ENCODE data around the gene SIK3. TPM values are rescaled to one million over a fixed set of nuclear protein-coding genes. Genes with fewer than 3 reads are reported as not detected.
"Not testable (repeated sequence)": the region's sequence is repeated elsewhere in the genome, so short reads cannot be mapped to it uniquely, and the experiment has no call there.

Gene SIK3
- total RNA-seq, 1 experiment from 2014 or later: 9.2 TPM

DNA sequence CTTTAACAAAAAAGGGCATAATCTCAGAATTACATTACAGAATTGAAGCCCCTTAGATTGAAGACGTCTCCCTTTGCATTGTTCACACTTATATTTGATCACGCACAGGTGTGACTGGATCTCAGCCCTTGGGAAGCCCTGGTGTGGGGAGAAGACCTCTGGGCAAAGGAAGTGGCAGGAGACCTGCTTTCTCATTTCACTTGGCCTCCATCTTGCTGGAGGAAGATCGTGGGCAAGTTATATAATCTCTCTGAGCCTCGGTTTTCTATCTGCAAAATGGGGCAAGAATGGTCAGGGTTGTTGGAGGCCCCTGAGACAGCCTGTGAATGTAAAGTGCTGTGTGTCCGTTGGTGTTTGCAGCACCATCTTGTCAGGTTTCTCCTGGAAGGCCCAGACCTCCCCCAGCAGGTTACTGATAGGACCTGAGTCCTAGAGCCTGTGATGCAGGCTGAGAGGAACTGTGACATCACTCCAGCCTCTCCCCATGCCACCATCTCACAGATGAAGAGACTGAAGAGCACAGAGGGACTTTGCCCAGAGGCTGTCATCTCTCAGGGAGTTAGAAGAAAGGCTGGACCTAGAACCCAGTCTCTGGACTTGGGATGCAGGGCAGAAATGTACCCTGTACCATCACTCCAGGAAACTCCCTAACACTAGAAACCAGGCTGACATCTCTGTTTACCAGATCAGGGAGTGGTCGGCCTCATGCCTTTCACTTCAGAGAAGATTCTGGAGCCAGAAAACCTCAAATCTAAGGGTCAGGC, 259.7 kb downstream of the SIK3 start:
- in situ Hi-C loops (cut with HindIII; ENCODE audit: low pct_unique_long_range_greater_than_20kb, low sequenced_read_pairs): no loop called here
- DNase-seq (ENCODE audit: low read depth, low spot score): no peak

DNA sequence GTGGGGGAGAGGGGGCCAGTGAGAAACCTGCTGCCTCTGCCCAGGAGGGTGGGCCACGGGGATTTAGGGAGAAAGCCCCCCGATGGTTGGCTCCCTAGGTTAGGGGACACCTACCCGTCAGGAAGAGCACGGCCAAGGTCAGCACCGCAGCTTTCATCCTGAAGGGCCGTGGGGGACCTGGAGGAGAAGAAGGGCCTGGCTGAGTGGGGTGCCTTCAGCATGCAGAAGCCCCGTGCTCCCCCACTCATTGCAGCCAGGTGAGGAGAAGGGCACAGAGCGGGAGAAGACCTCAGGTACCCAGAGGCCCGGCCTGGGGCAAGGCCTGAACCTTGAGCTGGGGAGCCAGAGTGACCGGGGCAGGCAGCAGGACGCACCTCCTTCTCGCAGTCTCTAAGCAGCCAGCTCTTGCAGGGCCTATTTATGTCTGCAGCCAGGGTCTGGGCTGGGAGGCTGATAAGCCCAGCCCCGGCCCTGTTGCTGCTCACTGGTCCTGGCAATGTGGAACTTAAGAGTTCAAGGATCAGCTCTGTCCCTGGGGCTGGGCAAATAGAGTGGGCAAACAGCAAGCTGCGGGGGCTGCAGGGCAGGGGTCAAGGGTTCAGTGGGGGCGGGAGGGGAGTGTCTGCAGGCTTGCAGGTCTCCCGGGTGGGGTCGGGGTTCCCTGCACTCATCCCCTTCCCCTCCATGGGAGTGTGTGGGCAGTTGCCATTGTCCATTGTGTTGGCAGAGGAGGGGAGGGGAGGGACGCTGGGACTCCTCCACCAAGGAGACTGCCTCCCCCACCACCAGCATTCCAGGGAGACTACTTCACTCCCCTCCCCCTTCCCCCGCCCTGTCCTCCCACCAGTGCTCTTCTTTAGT, 260.8 kb downstream of the SIK3 start, which contains the start of gene APOA1:
Gene APOA1 (minus strand): TSS at position 392 of the 861 bp plus-strand sequence. CDS start 235 bp downstream, at position 157.
- no peak for DNase-seq (ENCODE audit: low read depth, low spot score)

DNA sequence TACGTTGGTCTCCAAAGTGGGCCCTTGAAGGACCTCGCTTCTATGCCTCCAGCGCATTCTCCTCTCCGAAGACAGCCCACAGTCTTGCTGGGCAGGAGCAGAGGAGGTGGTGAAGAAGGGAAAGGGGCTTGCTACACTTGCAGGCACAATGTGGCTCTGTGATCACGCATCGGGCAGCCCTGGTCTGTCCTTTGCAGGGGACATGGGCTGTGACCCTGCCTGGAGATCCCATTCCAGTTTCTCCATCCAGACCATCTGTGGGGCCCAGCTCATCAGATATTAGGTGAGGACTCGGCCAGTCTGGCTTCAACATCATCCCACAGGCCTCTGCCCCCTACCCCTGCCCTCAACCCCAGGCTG, 261.6 kb downstream of the SIK3 start:
- no peak for DNase-seq (ENCODE audit: low read depth, low spot score)
- in situ Hi-C loops (cut with HindIII; ENCODE audit: low pct_unique_long_range_greater_than_20kb, low sequenced_read_pairs): no loop called here

More for the DNA sequence above, 260.8 kb downstream of the SIK3 start, which contains the start of gene APOA1:
- in situ Hi-C loops (cut with HindIII; ENCODE audit: low pct_unique_long_range_greater_than_20kb, low sequenced_read_pairs): no loop called here

DNA sequence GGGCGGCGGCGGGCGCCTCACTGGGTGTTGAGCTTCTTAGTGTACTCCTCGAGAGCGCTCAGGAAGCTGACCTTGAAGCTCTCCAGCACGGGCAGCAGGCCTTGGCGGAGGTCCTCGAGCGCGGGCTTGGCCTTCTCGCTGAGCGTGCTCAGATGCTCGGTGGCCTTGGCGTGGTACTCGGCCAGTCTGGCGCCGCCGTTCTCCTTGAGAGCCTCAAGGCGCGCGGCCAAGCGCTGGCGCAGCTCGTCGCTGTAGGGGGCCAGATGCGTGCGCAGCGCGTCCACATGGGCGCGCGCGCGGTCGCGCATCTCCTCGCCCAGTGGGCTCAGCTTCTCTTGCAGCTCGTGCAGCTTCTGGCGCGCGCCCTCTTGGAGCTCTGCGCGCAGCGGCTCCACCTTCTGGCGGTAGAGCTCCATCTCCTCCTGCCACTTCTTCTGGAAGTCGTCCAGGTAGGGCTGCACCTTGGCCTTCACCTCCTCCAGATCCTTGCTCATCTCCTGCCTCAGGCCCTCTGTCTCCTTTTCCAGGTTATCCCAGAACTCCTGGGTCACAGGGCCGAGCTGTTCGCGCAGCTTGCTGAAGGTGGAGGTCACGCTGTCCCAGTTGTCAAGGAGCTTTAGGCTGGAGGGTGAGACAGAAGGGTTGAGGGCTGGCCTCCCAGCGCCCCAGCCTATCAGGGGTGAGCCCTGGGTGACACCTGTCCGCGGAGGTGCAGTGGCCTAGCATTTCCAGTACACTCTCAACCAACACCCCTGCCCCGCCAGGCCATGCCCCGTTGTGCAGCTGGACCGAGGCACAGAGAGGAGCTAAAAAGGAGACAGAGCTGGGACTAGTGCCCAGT, 262.2 kb downstream of the SIK3 start:
- peak; percentile 85 for DNase-seq (ENCODE audit: low read depth, low spot score)
- in situ Hi-C loops (cut with HindIII; ENCODE audit: low pct_unique_long_range_greater_than_20kb, low sequenced_read_pairs): no loop called here

DNA sequence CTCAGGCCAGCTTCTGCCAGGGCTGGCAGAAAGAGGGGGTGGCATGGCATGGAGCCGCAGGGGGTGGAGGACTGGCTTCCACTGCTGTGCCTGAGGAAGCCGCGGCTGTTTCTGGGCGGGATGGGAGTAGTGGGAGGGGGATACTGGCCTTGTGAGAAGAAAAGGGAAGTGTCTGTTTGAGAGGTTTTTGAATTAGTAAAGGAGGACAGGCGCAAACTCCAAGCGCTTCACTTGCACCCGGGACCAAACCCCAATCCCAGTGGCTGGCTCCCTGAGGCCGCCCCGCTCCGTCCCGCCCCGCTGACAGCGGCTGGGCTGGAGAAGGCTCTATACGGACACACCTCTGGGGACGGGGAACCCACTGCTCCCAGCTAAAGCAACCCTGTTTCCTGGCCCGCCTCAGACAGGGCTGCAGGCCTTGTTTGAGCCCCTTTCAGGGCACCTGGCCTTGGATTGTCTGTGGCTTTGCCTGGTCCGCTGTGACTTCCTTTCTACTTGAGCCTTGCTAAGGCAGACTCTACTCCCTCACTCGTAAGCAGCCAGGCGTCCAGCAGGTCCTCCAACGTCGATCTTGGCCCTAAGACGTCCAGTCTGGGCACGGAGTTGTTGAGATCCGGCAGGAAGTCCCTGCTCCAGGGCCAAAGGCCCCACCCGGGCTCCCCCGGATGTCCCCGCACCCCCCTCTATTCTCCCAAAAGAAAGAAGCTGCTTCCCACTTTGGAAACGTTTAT, 263.0 kb downstream of the SIK3 start:
- in situ Hi-C loops (cut with HindIII; ENCODE audit: low pct_unique_long_range_greater_than_20kb, low sequenced_read_pairs): no loop called here
- DNase-seq (ENCODE audit: low read depth, low spot score): no peak

DNA sequence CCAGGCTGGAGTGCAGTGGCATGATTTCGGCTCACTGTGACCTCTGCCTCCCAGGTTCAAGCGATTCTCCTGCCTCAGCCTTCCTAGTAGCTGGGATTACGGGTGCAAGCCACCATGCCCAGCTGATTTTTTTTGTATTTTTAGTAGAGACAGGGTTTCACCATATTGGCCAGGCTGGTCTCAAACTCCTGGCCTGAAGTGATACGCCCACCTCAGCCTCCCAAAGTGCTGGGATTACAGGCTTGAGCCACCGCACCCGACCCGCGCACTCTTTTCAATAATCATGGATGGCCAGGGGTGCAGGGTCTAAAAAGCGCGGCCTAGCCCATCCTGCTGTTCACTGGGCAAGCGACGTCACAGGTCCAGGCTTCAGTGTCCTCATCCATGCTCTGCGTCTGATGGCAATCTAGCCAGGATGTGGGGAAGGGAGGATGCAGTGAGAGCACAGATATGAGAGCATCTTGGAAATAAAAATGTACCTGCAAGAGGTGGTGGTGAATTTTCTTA, 263.6 kb downstream of the SIK3 start:
- in situ Hi-C loops (cut with HindIII; ENCODE audit: low pct_unique_long_range_greater_than_20kb, low sequenced_read_pairs); DNase-seq (ENCODE audit: low read depth, low spot score): not testable (repeated sequence)

DNA sequence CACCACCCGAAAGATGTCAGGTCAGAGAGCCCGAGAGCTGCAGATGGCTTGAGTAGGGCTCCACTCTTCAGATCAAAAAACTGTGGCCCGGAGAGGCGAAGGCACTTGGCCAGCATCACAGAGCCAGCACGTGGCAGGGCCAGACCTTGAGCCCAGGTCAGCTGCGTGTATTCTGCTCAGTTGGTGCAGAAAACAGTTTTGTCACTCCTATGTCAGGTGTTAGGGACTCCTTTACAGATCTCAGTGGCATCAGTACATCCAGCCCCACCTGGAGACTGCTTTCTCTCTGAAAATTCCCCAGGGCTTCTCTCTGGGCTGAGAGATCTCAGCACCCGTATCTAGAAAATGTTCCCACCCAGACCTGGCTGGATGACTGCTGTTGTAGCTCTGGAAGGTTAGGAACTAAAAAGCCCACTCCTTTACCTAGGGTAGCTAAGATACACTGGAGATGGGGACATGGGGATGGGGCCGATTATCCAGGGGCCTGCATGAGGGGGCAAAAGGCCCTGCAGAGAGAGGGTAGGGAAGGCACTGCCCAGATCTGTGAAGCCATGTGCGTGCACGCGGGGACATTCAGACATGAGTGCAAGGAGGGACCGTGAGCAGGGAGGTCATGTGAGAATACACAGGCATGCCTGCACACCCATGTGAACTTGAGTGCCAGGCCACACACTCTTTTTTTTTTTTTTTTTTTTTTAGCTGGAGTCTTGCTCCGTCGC, 264.3 kb downstream of the SIK3 start:
- DNase-seq (ENCODE audit: low read depth, low spot score): no peak
- in situ Hi-C loops (cut with HindIII; ENCODE audit: low pct_unique_long_range_greater_than_20kb, low sequenced_read_pairs): no loop called here

DNA sequence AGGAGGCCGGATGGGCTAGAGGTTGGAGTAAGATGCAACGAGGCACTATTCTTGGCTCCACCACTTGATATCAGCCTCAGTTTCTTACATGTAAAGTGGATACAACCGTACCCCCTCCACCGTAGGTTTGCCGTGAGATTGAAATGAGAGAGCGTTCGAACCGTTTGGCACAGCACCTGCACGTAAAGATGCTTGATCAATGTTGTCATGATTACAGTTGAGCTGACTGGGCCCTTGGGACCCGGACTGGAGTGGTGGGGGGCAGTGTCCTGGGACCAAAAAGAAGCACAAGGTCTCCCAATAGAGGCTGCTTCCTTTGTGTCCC, 264.8 kb downstream of the SIK3 start:
- in situ Hi-C loops (cut with HindIII; ENCODE audit: low pct_unique_long_range_greater_than_20kb, low sequenced_read_pairs): no loop called here
- no peak for DNase-seq (ENCODE audit: low read depth, low spot score)

DNA sequence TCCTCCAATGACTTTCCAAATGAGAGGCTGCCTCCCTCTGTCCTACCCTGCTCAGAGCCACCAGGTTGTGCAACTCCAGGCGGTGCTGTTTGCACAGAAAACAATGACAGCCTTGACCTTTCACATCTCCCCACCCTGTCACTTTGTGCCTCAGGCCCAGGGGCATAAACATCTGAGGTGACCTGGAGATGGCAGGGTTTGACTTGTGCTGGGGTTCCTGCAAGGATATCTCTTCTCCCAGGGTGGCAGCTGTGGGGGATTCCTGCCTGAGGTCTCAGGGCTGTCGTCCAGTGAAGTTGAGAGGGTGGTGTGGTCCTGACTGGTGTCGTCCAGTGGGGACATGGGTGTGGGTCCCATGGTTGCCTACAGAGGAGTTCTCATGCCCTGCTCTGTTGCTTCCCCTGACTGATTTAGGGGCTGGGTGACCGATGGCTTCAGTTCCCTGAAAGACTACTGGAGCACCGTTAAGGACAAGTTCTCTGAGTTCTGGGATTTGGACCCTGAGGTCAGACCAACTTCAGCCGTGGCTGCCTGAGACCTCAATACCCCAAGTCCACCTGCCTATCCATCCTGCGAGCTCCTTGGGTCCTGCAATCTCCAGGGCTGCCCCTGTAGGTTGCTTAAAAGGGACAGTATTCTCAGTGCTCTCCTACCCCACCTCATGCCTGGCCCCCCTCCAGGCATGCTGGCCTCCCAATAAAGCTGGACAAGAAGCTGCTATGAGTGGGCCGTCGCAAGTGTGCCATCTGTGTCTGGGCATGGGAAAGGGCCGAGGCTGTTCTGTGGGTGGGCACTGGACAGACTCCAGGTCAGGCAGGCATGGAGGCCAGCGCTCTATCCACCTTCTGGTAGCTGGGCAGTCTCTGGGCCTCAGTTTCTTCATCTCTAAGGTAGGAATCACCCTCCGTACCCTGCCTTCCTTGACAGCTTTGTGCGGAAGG, 265.6 kb downstream of the SIK3 start:
- in situ Hi-C loops (cut with HindIII; ENCODE audit: low pct_unique_long_range_greater_than_20kb, low sequenced_read_pairs): no loop called here
- DNase-seq (ENCODE audit: low read depth, low spot score): no peak

DNA sequence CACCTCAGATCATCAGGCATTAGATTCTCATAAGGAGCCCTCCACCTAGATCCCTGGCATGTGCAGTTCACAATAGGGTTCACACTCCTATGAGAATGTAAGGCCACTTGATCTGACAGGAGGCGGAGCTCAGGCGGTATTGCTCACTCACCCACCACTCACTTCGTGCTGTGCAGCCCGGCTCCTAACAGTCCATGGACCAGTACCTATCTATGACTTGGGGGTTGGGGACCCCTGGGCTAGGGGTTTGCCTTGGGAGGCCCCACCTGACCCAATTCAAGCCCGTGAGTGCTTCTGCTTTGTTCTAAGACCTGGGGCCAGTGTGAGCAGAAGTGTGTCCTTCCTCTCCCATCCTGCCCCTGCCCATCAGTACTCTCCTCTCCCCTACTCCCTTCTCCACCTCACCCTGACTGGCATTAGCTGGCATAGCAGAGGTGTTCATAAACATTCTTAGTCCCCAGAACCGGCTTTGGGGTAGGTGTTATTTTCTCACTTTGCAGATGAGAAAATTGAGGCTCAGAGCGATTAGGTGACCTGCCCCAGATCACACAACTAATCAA, 266.4 kb downstream of the SIK3 start:
- DNase-seq (ENCODE audit: low read depth, low spot score): no peak
- in situ Hi-C loops (cut with HindIII; ENCODE audit: low pct_unique_long_range_greater_than_20kb, low sequenced_read_pairs): no loop called here

DNA sequence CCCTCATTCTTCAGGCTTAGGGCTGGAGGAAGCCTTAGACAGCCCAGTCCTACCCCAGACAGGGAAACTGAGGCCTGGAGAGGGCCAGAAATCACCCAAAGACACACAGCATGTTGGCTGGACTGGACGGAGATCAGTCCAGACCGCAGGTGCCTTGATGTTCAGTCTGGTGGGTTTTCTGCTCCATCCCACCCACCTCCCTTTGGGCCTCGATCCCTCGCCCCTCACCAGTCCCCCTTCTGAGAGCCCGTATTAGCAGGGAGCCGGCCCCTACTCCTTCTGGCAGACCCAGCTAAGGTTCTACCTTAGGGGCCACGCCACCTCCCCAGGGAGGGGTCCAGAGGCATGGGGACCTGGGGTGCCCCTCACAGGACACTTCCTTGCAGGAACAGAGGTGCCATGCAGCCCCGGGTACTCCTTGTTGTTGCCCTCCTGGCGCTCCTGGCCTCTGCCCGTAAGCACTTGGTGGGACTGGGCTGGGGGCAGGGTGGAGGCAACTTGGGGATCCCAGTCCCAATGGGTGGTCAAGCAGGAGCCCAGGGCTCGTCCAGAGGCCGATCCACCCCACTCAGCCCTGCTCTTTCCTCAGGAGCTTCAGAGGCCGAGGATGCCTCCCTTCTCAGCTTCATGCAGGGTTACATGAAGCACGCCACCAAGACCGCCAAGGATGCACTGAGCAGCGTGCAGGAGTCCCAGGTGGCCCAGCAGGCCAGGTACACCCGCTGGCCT, 267.9 kb downstream of the SIK3 start:
- in situ Hi-C loops (cut with HindIII; ENCODE audit: low pct_unique_long_range_greater_than_20kb, low sequenced_read_pairs): no loop called here
- no peak for DNase-seq (ENCODE audit: low read depth, low spot score)

DNA sequence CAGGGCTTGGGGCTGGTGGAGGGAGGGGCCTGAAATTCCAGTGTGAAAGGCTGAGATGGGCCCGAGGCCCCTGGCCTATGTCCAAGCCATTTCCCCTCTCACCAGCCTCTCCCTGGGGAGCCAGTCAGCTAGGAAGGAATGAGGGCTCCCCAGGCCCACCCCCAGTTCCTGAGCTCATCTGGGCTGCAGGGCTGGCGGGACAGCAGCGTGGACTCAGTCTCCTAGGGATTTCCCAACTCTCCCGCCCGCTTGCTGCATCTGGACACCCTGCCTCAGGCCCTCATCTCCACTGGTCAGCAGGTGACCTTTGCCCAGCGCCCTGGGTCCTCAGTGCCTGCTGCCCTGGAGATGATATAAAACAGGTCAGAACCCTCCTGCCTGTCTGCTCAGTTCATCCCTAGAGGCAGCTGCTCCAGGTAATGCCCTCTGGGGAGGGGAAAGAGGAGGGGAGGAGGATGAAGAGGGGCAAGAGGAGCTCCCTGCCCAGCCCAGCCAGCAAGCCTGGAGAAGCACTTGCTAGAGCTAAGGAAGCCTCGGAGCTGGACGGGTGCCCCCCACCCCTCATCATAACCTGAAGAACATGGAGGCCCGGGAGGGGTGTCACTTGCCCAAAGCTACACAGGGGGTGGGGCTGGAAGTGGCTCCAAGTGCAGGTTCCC, 268.6 kb downstream of the SIK3 start, which contains the start of gene APOC3:
Gene APOC3 (plus strand): TSS at position 383 of the 659 bp plus-strand sequence. CDS start 676 bp downstream, outside the sequence.
- no peak for DNase-seq (ENCODE audit: low read depth, low spot score)
- in situ Hi-C loops (cut with HindIII; ENCODE audit: low pct_unique_long_range_greater_than_20kb, low sequenced_read_pairs): no loop called here

DNA sequence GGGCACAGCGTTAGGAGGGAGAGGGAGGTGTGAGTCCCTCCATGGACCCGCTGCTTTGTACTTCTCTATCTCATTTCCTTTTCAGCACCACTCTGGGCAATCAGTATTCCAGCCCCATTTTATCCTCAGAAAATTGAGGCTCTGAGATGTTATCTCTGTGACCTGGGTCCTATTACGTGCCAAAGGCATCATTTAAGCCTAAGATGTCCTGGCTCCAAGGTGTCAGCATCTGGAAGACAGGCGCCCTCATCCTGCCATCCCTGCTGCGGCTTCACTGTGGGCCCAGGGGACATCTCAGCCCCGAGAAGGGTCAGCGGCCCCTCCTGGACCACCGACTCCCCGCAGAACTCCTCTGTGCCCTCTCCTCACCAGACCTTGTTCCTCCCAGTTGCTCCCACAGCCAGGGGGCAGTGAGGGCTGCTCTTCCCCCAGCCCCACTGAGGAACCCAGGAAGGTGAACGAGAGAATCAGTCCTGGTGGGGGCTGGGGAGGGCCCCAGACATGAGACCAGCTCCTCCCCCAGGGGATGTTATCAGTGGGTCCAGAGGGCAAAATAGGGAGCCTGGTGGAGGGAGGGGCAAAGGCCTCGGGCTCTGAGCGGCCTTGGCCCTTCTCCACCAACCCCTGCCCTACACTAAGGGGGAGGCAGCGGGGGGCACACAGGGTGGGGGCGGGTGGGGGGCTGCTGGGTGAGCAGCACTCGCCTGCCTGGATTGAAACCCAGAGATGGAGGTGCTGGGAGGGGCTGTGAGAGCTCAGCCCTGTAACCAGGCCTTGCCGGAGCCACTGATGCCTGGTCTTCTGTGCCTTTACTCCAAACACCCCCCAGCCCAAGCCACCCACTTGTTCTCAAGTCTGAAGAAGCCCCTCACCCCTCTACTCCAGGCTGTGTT, 269.4 kb downstream of the SIK3 start:
- DNase-seq (ENCODE audit: low read depth, low spot score): no peak
- in situ Hi-C loops (cut with HindIII; ENCODE audit: low pct_unique_long_range_greater_than_20kb, low sequenced_read_pairs): no loop called here
